ENCODE results near the gene DNAJC13.

GRCh38 chr3:132550579-132551305 lies 133.4 kb downstream of the DNAJC13 start:
- no peak for TF ChIP-seq POLR2A (IDR thresholded peaks at IDR 0.05)
- no peak for TF ChIP-seq POLR2AphosphoS5 (IDR thresholded peaks at IDR 0.05)

Measured in prostate gland (tissue), 1 donor.